Measurements from ENCODE around the gene CASP14.

The CASP14 gene

GRCh38 chr19:15101479-15102082 is 52.3 kb downstream of the CASP14 start:
- no peak overlapping the region for H3K27ac ChIP-seq (ENCODE audit: low read depth, low read length, poor library complexity, severe bottlenecking)
- no peak overlapping the region for H3K9ac ChIP-seq (ENCODE audit: low read length)
- peak; percentile 72 for TF ChIP-seq CTCF (IDR thresholded peaks at IDR 0.05; ENCODE audit: low read length)
- no peak for TF ChIP-seq EZH2 (IDR thresholded peaks at IDR 0.05; ENCODE audit: borderline replicate concordance, low read length)
- no peak overlapping the region for H2AFZ ChIP-seq (ENCODE audit: low read length)
- no peaks in the 10 kb centered on the region for H4K20me1 ChIP-seq (ENCODE audit: insufficient read depth, low read length)
- H3K79me2 ChIP-seq (ENCODE audit: insufficient read depth, low read length): no peaks in the 10 kb centered on the region
- no peaks in the 10 kb centered on the region for H3F3A ChIP-seq (ENCODE audit: insufficient read depth, low read length)
- H3K9me2 ChIP-seq (ENCODE audit: low read depth, low read length): no peaks in the 10 kb centered on the region
- H3K4me1 ChIP-seq (ENCODE audit: insufficient read depth, low read length, severe bottlenecking): no peaks in the 10 kb centered on the region
- no peaks in the 10 kb centered on the region for H3K9me3 ChIP-seq (ENCODE audit: low read length)
- H3K4me2 ChIP-seq (ENCODE audit: low read length): no peak overlapping the region
- H3K27me3 ChIP-seq (ENCODE audit: insufficient read depth, low read length): no peaks in the 10 kb centered on the region; the same call in 1 of the 2 replicates
- no peak overlapping the region for H3K4me3 ChIP-seq (ENCODE audit: low read depth, low read length, poor library complexity, severe bottlenecking)
- no peaks in the 10 kb centered on the region for H3K36me3 ChIP-seq (ENCODE audit: insufficient read depth, low read length)

- no peaks in the 10 kb centered on the region for H3K9me2 ChIP-seq (ENCODE audit: low read depth, low read length)
- H3K4me1 ChIP-seq (ENCODE audit: insufficient read depth, low read length, severe bottlenecking): no peaks in the 10 kb centered on the region
- no peak overlapping the region for H3K27ac ChIP-seq (ENCODE audit: low read depth, low read length, poor library complexity, severe bottlenecking)
- H3K4me2 ChIP-seq (ENCODE audit: low read length): no peak overlapping the region
- H3K9me3 ChIP-seq (ENCODE audit: low read length): no peaks in the 10 kb centered on the region
- H3K4me3 ChIP-seq (ENCODE audit: low read depth, low read length, poor library complexity, severe bottlenecking): no peak overlapping the region
- H3F3A ChIP-seq (ENCODE audit: insufficient read depth, low read length): no peaks in the 10 kb centered on the region
- no peaks in the 10 kb centered on the region for H4K20me1 ChIP-seq (ENCODE audit: insufficient read depth, low read length)
- H3K79me2 ChIP-seq (ENCODE audit: insufficient read depth, low read length): no peaks in the 10 kb centered on the region
- no peaks in the 10 kb centered on the region; the same call in 1 of the 2 replicates for H3K27me3 ChIP-seq (ENCODE audit: insufficient read depth, low read length)
- no peak overlapping the region for H2AFZ ChIP-seq (ENCODE audit: low read length)
- no peak overlapping the region for H3K9ac ChIP-seq (ENCODE audit: low read length)
- no peaks in the 10 kb centered on the region for H3K36me3 ChIP-seq (ENCODE audit: insufficient read depth, low read length)
- no peak for TF ChIP-seq CTCF (IDR thresholded peaks at IDR 0.05; ENCODE audit: low read length)
- no peak for TF ChIP-seq EZH2 (IDR thresholded peaks at IDR 0.05; ENCODE audit: borderline replicate concordance, low read length)
These were observed 54.7 kb downstream of the CASP14 start for GRCh38 chr19:15104003-15104402.

DNA sequence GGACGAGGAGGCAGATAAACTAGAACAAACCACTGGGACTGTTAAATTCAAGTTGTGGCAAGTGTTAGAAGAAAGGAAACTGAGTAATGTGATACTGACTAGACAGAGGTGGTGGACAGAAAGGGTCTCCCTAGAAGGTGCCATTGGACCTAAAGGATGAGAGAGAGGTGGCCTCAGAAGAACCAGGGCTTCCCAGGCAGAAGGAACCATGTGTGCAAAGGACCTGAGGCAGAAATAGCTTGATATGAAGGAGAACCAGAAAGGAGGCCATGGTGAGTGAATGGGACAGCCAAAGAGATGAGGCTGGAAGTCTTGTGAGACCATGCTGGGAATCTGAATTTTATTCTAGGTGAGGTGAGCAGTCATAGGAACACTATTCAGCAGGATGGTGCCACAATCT is 55.1 kb downstream of the CASP14 start:
- no peak overlapping the region for H3K4me2 ChIP-seq (ENCODE audit: low read length)
- no peak overlapping the region for H3K4me3 ChIP-seq (ENCODE audit: low read depth, low read length, poor library complexity, severe bottlenecking)
- no peaks in the 10 kb centered on the region for H3K4me1 ChIP-seq (ENCODE audit: insufficient read depth, low read length, severe bottlenecking)
- no peak overlapping the region for H2AFZ ChIP-seq (ENCODE audit: low read length)
- no peak overlapping the region for H3K9ac ChIP-seq (ENCODE audit: low read length)
- H3K79me2 ChIP-seq (ENCODE audit: insufficient read depth, low read length): no peaks in the 10 kb centered on the region
- H3K27me3 ChIP-seq (ENCODE audit: insufficient read depth, low read length): no peaks in the 10 kb centered on the region; the same call in 1 of the 2 replicates
- TF ChIP-seq EZH2 (IDR thresholded peaks at IDR 0.05; ENCODE audit: borderline replicate concordance, low read length) (no peak), CTCF (IDR thresholded peaks at IDR 0.05; ENCODE audit: low read length) (no peak)
- H3K9me2 ChIP-seq (ENCODE audit: low read depth, low read length): no peaks in the 10 kb centered on the region
- no peak overlapping the region for H3K27ac ChIP-seq (ENCODE audit: low read depth, low read length, poor library complexity, severe bottlenecking)
- H3K36me3 ChIP-seq (ENCODE audit: insufficient read depth, low read length): no peaks in the 10 kb centered on the region
- H3K9me3 ChIP-seq (ENCODE audit: low read length): no peaks in the 10 kb centered on the region
- no peaks in the 10 kb centered on the region for H4K20me1 ChIP-seq (ENCODE audit: insufficient read depth, low read length)
- no peaks in the 10 kb centered on the region for H3F3A ChIP-seq (ENCODE audit: insufficient read depth, low read length)
